Tibial nerve (tissue), 3 donors: ENCODE measurements around the gene PORCN.

Experiments used
- EP300 ChIP-seq, 2 donors: sonication (generic); formaldehyde crosslinking; IDR thresholded peaks; one replicate each; pipeline ENCODE4 v1.6.1; 2017; ENCODE audit warnings: antibody characterized with exemption in 2 of 2, mild to moderate bottlenecking in 1 of 2
- POLR2A ChIP-seq, 2 donors: fragments of 450-650 bp; IDR thresholded peaks; one replicate each; pipeline ENCODE4 v1.6.1; 2017; ENCODE audit warnings: antibody characterized with exemption in 2 of 2, mild to moderate bottlenecking in 2 of 2, moderate library complexity in 2 of 2

DNA sequence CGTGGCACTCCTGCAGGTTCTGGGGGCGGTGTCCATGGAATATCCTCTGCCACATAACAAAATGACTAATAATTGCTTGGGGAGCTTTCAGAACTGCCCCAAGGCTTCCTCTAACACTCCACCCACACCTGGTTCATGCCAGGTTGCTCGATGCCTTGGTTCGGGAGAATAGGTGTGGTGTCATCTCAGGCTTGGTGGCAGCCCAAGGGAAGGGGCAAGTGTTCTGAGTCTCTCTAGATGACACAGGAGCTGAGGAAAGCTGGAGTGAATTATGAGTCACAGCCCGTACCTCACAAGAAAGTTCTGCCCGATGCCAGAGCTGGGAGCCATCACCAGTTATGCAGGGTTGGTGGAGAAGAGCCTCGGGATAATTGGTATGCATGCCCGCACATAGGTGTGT, 18.1 kb upstream of the PORCN start:
- TF ChIP-seq EP300 (IDR thresholded peaks at IDR 0.05) = no peak
- no peak for TF ChIP-seq POLR2A (IDR thresholded peaks at IDR 0.05)
